GM21717 (cell line): ENCODE results near the gene ICAM1.
A peak's percentile ranks its signal among the peaks of the same experiment; 100 is the strongest.
"Not testable (repeated sequence)": the region's sequence is repeated elsewhere in the genome, so short reads cannot be mapped to it uniquely, and the experiment has no call there.

ENCODE experiments used
- ATAC-seq: cut with Tn5 transposase; IDR thresholded peaks from one replicate; pipeline ENCODE4 v1.9.1; 2021; ENCODE audit warnings: mild to moderate bottlenecking, moderate library complexity; ENCODE audit not compliant: unreplicated experiment

Gene ICAM1

GRCh38 chr19:10274589-10274988, 3.7 kb downstream of the ICAM1 start:
- ATAC-seq, result no peak

- ATAC-seq, result no peak
These were observed 7.1 kb downstream of the ICAM1 start for GRCh38 chr19:10277795-10278589.

- ATAC-seq, result no peak
These were observed 8.0 kb downstream of the ICAM1 start for GRCh38 chr19:10278935-10279334.

GRCh38 chr19:10279737-10280442, 9.0 kb downstream of the ICAM1 start:
- ATAC-seq, result no peak

- ATAC-seq, result not testable (repeated sequence)
These were observed 11.1 kb downstream of the ICAM1 start for GRCh38 chr19:10282043-10282442.

- no peak for ATAC-seq
These were observed 12.6 kb downstream of the ICAM1 start for GRCh38 chr19:10283301-10284064.

- ATAC-seq, result no peak
These were observed 13.4 kb downstream of the ICAM1 start for GRCh38 chr19:10284065-10284959.

GRCh38 chr19:10284960-10285278, 14.0 kb downstream of the ICAM1 start:
- no peak for ATAC-seq

- no peak for ATAC-seq
These were observed 14.5 kb downstream of the ICAM1 start for GRCh38 chr19:10285393-10285792.

- ATAC-seq, result no peak
These were observed 16.1 kb downstream of the ICAM1 start, which contains the start of gene ICAM4 for GRCh38 chr19:10286803-10287737. Gene ICAM4 (plus strand): TSS chr19:10286955. CDS start chr19:10287013, 58 bp downstream.

GRCh38 chr19:10288662-10289166, 17.8 kb downstream of the ICAM1 start:
- no peak for ATAC-seq

GRCh38 chr19:10289167-10289835, 18.4 kb downstream of the ICAM1 start:
- no peak for ATAC-seq

GRCh38 chr19:10289836-10290356, 19.0 kb downstream of the ICAM1 start, which contains the start of gene ICAM5:
Gene ICAM5 (plus strand): TSS chr19:10289952. CDS start chr19:10290044, 92 bp downstream.
- no peak for ATAC-seq

GRCh38 chr19:10290357-10290875, 19.5 kb downstream of the ICAM1 start:
- ATAC-seq, result no peak

- no peak for ATAC-seq
These were observed 20.1 kb downstream of the ICAM1 start for GRCh38 chr19:10290876-10291553.

GRCh38 chr19:10291554-10292205, 20.8 kb downstream of the ICAM1 start:
- ATAC-seq, result peak; percentile 1

- ATAC-seq, result peak; percentile 34
These were observed 21.4 kb downstream of the ICAM1 start for GRCh38 chr19:10292206-10292788.
